Measurements from ENCODE around the gene CHAD.

The CHAD gene

GRCh38 chr17:50426814-50427787 is 41.6 kb downstream of the CHAD start (continued):
- TF ChIP-seq PRDM2 (tag by site-specific recombination; IDR thresholded peaks at IDR 0.05; ENCODE audit: borderline replicate concordance): no peak
- TF ChIP-seq ZNF2 (tag by site-specific recombination; IDR thresholded peaks at IDR 0.05): no peak
- no peak for TF ChIP-seq ZNF776 (tag by site-specific recombination; IDR thresholded peaks at IDR 0.05; ENCODE audit: borderline replicate concordance)
- TF ChIP-seq ZNF660 (tag by site-specific recombination; IDR thresholded peaks at IDR 0.05): 0 out of 2 replicates have a peak, but pooled peaks have one; percentile 16
- TF ChIP-seq, protein P1, sequence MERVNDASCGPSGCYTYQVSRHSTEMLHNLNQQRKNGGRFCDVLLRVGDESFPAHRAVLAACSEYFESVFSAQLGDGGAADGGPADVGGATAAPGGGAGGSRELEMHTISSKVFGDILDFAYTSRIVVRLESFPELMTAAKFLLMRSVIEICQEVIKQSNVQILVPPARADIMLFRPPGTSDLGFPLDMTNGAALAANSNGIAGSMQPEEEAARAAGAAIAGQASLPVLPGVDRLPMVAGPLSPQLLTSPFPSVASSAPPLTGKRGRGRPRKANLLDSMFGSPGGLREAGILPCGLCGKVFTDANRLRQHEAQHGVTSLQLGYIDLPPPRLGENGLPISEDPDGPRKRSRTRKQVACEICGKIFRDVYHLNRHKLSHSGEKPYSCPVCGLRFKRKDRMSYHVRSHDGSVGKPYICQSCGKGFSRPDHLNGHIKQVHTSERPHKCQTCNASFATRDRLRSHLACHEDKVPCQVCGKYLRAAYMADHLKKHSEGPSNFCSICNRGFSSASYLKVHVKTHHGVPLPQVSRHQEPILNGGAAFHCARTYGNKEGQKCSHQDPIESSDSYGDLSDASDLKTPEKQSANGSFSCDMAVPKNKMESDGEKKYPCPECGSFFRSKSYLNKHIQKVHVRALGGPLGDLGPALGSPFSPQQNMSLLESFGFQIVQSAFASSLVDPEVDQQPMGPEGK (tag by site-specific recombination; IDR thresholded peaks at IDR 0.05): peak; percentile 84
- TF ChIP-seq MZF1 (tag by site-specific recombination; IDR thresholded peaks at IDR 0.05; ENCODE audit: borderline replicate concordance): peak; percentile 45; the same call in 1 of the 2 replicates
- TF ChIP-seq ZNF626 (tag by site-specific recombination; IDR thresholded peaks at IDR 0.05): no peak
- TF ChIP-seq ZNF366 (tag by site-specific recombination; conservative IDR thresholded peaks at IDR 0.05): no peak
- no peak for TF ChIP-seq BCL11A (tag by site-specific recombination; IDR thresholded peaks at IDR 0.05; ENCODE audit: low read depth)
- TF ChIP-seq ZNF138 (tag by site-specific recombination; IDR thresholded peaks at IDR 0.05; ENCODE audit: borderline replicate concordance): no peak
- TF ChIP-seq, protein P2, sequence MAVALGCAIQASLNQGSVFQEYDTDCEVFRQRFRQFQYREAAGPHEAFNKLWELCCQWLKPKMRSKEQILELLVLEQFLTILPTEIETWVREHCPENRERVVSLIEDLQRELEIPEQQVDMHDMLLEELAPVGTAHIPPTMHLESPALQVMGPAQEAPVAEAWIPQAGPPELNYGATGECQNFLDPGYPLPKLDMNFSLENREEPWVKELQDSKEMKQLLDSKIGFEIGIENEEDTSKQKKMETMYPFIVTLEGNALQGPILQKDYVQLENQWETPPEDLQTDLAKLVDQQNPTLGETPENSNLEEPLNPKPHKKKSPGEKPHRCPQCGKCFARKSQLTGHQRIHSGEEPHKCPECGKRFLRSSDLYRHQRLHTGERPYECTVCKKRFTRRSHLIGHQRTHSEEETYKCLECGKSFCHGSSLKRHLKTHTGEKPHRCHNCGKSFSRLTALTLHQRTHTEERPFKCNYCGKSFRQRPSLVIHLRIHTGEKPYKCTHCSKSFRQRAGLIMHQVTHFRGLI (tag by site-specific recombination; IDR thresholded peaks at IDR 0.05): no peak
- TF ChIP-seq ZNF211 (tag by site-specific recombination; IDR thresholded peaks at IDR 0.05; ENCODE audit: low read depth): no peak
- no peak for TF ChIP-seq ZNF610 (tag by site-specific recombination; IDR thresholded peaks at IDR 0.05; ENCODE audit: borderline replicate concordance)
- no peak for TF ChIP-seq ZNF621 (tag by site-specific recombination; IDR thresholded peaks at IDR 0.05)
- TF ChIP-seq, protein P3, sequence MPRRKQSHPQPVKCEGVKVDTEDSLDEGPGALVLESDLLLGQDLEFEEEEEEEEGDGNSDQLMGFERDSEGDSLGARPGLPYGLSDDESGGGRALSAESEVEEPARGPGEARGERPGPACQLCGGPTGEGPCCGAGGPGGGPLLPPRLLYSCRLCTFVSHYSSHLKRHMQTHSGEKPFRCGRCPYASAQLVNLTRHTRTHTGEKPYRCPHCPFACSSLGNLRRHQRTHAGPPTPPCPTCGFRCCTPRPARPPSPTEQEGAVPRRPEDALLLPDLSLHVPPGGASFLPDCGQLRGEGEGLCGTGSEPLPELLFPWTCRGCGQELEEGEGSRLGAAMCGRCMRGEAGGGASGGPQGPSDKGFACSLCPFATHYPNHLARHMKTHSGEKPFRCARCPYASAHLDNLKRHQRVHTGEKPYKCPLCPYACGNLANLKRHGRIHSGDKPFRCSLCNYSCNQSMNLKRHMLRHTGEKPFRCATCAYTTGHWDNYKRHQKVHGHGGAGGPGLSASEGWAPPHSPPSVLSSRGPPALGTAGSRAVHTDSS (tag by site-specific recombination; IDR thresholded peaks at IDR 0.05): no peak
- TF ChIP-seq MYNN (tag by site-specific recombination; IDR thresholded peaks at IDR 0.05; ENCODE audit: borderline replicate concordance): no peak
- no peak for TF ChIP-seq WT1 (tag by site-specific recombination; IDR thresholded peaks at IDR 0.05)
- TF ChIP-seq ZNF16 (tag by site-specific recombination; IDR thresholded peaks at IDR 0.05; ENCODE audit: low read depth): no peak
- no peak for TF ChIP-seq TSHZ1 (tag by site-specific recombination; IDR thresholded peaks at IDR 0.05; ENCODE audit: borderline replicate concordance)
